Measurements from ENCODE around the gene APOD.
"Not testable (repeated sequence)": the region's sequence is repeated elsewhere in the genome, so short reads cannot be mapped to it uniquely, and the experiment has no call there.

The APOD gene

GRCh38 chr3:195595785-195596531 is 12.2 kb upstream of the APOD start:
- CTCF ChIA-PET = no interaction called here
- TF ChIP-seq LEF1 (IDR thresholded peaks at IDR 0.05; ENCODE audit: borderline replicate concordance) (no peak), ARNT (IDR thresholded peaks at IDR 0.05) (no peak), ZNF384 (IDR thresholded peaks at IDR 0.05) (no peak), TARDBP (IDR thresholded peaks at IDR 0.05) (no peak), SUZ12 (IDR thresholded peaks at IDR 0.05) (no peak), PKNOX1 (IDR thresholded peaks at IDR 0.05) (no peak), FOXK2 (IDR thresholded peaks at IDR 0.05) (no peak), FOXA1 (IDR thresholded peaks at IDR 0.05) (no peak), L3MBTL2 (conservative IDR thresholded peaks at IDR 0.05) (no peak), NFRKB (IDR thresholded peaks at IDR 0.05) (no peak), SP1 (IDR thresholded peaks at IDR 0.05) (no peak), CTBP1 (IDR thresholded peaks at IDR 0.05; ENCODE audit: borderline replicate concordance) (no peak), FOXM1 (IDR thresholded peaks at IDR 0.05; ENCODE audit: borderline replicate concordance) (no peak), BHLHE40 (IDR thresholded peaks at IDR 0.05; ENCODE audit: borderline replicate concordance) (no peak), HDGF (IDR thresholded peaks at IDR 0.05; ENCODE audit: borderline replicate concordance) (no peak), ELF4 (IDR thresholded peaks at IDR 0.05) (no peak)
- DNase-seq (ENCODE audit: extremely low spot score) = no peak
- POLR2A ChIA-PET = no interaction called here

GRCh38 chr3:195591852-195592251 is 8.1 kb upstream of the APOD start:
- no peak for TF ChIP-seq ARNT (IDR thresholded peaks at IDR 0.05)
- TF ChIP-seq PKNOX1 (IDR thresholded peaks at IDR 0.05) = no peak
- TF ChIP-seq TARDBP (IDR thresholded peaks at IDR 0.05) = no peak
- TF ChIP-seq L3MBTL2 (conservative IDR thresholded peaks at IDR 0.05) = no peak
- TF ChIP-seq BHLHE40 (IDR thresholded peaks at IDR 0.05; ENCODE audit: borderline replicate concordance) = no peak
- TF ChIP-seq HDGF (IDR thresholded peaks at IDR 0.05; ENCODE audit: borderline replicate concordance) = no peak
- no peak for TF ChIP-seq LEF1 (IDR thresholded peaks at IDR 0.05; ENCODE audit: borderline replicate concordance)
- DNase-seq (ENCODE audit: extremely low spot score) = no peak
- POLR2A ChIA-PET = no interaction called here
- CTCF ChIA-PET = no interaction called here

- TF ChIP-seq CTBP1 (IDR thresholded peaks at IDR 0.05; ENCODE audit: borderline replicate concordance) = no peak
- TF ChIP-seq ARNT (IDR thresholded peaks at IDR 0.05) = no peak
- no peak for TF ChIP-seq FOXK2 (IDR thresholded peaks at IDR 0.05)
- TF ChIP-seq ELF4 (IDR thresholded peaks at IDR 0.05) = no peak
- no peak for TF ChIP-seq PKNOX1 (IDR thresholded peaks at IDR 0.05)
- TF ChIP-seq HDGF (IDR thresholded peaks at IDR 0.05; ENCODE audit: borderline replicate concordance) = no peak
- no peak for TF ChIP-seq ZNF384 (IDR thresholded peaks at IDR 0.05)
- no peak for TF ChIP-seq TARDBP (IDR thresholded peaks at IDR 0.05)
- no peak for TF ChIP-seq SUZ12 (IDR thresholded peaks at IDR 0.05)
- TF ChIP-seq BHLHE40 (IDR thresholded peaks at IDR 0.05; ENCODE audit: borderline replicate concordance) = no peak
- no peak for TF ChIP-seq FOXM1 (IDR thresholded peaks at IDR 0.05; ENCODE audit: borderline replicate concordance)
- TF ChIP-seq LEF1 (IDR thresholded peaks at IDR 0.05; ENCODE audit: borderline replicate concordance) = no peak
- TF ChIP-seq FOXA1 (IDR thresholded peaks at IDR 0.05) = no peak
- ChIA-PET CTCF (no interaction called here), POLR2A (no interaction called here)
- DNase-seq (ENCODE audit: extremely low spot score) = no peak
These were observed 7.5 kb upstream of the APOD start for GRCh38 chr3:195591220-195591619.

- POLR2A ChIA-PET; DNase-seq (ENCODE audit: extremely low spot score); CTCF ChIA-PET: not testable (repeated sequence)
These were observed 6.6 kb upstream of the APOD start for GRCh38 chr3:195590381-195590780.

GRCh38 chr3:195589796-195590195 is 6.1 kb upstream of the APOD start:
- CTCF ChIA-PET; POLR2A ChIA-PET; DNase-seq (ENCODE audit: extremely low spot score): not testable (repeated sequence)

GRCh38 chr3:195587824-195588223 is 4.1 kb upstream of the APOD start:
- ChIA-PET CTCF (no interaction called here), POLR2A (no interaction called here)
- TF ChIP-seq ELF4 (IDR thresholded peaks at IDR 0.05) = no peak
- no peak for TF ChIP-seq CTBP1 (IDR thresholded peaks at IDR 0.05; ENCODE audit: borderline replicate concordance)
- TF ChIP-seq TARDBP (IDR thresholded peaks at IDR 0.05) = no peak
- TF ChIP-seq FOXM1 (IDR thresholded peaks at IDR 0.05; ENCODE audit: borderline replicate concordance) = no peak
- no peak for TF ChIP-seq BHLHE40 (IDR thresholded peaks at IDR 0.05; ENCODE audit: borderline replicate concordance)
- TF ChIP-seq PKNOX1 (IDR thresholded peaks at IDR 0.05) = no peak
- no peak for TF ChIP-seq L3MBTL2 (conservative IDR thresholded peaks at IDR 0.05)
- no peak for TF ChIP-seq LEF1 (IDR thresholded peaks at IDR 0.05; ENCODE audit: borderline replicate concordance)
- TF ChIP-seq FOXK2 (IDR thresholded peaks at IDR 0.05) = no peak
- no peak for TF ChIP-seq FOXA1 (IDR thresholded peaks at IDR 0.05)
- TF ChIP-seq ZNF384 (IDR thresholded peaks at IDR 0.05) = no peak
- TF ChIP-seq HDGF (IDR thresholded peaks at IDR 0.05; ENCODE audit: borderline replicate concordance) = no peak
- TF ChIP-seq NFRKB (IDR thresholded peaks at IDR 0.05) = no peak
- TF ChIP-seq ARNT (IDR thresholded peaks at IDR 0.05) = no peak
- no peak for DNase-seq (ENCODE audit: extremely low spot score)

Data from HEK293T (cell line).